Omental fat pad (tissue), 4 donors: ENCODE measurements around the gene POGLUT2. TPM values are rescaled to one million over a fixed set of nuclear protein-coding genes. Genes with fewer than 3 reads are reported as not detected.

Source experiments
- ATAC-seq: fragments of 150-250 bp; one replicate; pipeline ENCODE4 v1.9.1; 2016; ENCODE audit warnings: mild to moderate bottlenecking, moderate library complexity; ENCODE audit not compliant: low FRiP score
- DNase-seq: peaks from one replicate; pipeline ENCODE4 v3.0.0-alpha.2; 2019; ENCODE audit warnings: low spot score
- total RNA-seq, 4 donors: library from RNA; depleted of rRNA; stranded (reverse); fragments of >200 nt; gene quantifications; one replicate each; pipeline ENCODE4 v1.1.0, GENCODE V29; 2016
- TF ChIP-seq, protein P1 (sequence below), 3 donors: fragments of 450-650 bp; IDR thresholded peaks; one replicate each; pipeline ENCODE4 v1.5.1; 2016 to 2017; ENCODE audit warnings: antibody characterized with exemption in 3 of 3, mild to moderate bottlenecking in 3 of 3, moderate library complexity in 2 of 3

Gene POGLUT2
- total RNA-seq, 4 donors from 2014 or later, result 4.2 to 6.0 (median 4.8) TPM

DNA sequence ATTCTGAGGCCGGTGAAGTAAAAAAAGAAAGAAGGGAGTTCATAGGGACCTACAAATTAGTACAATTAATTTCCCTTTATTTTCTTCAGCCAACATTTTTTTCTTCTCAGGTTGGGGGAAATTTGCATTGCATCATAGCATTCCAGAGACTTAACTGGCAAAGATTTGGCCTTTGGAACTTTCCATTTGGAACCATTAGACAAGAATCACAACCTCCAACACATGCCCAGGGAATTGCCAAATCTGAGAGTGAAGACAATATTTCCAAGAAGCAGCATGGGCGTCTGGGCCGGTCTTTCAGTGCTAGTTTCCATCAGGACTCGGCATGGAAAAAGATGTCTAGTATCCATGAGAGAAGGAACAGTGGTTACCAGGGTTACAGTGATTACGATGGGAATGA is 40.7 kb upstream of the POGLUT2 start:
- TF ChIP-seq, protein P1, sequence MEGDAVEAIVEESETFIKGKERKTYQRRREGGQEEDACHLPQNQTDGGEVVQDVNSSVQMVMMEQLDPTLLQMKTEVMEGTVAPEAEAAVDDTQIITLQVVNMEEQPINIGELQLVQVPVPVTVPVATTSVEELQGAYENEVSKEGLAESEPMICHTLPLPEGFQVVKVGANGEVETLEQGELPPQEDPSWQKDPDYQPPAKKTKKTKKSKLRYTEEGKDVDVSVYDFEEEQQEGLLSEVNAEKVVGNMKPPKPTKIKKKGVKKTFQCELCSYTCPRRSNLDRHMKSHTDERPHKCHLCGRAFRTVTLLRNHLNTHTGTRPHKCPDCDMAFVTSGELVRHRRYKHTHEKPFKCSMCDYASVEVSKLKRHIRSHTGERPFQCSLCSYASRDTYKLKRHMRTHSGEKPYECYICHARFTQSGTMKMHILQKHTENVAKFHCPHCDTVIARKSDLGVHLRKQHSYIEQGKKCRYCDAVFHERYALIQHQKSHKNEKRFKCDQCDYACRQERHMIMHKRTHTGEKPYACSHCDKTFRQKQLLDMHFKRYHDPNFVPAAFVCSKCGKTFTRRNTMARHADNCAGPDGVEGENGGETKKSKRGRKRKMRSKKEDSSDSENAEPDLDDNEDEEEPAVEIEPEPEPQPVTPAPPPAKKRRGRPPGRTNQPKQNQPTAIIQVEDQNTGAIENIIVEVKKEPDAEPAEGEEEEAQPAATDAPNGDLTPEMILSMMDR (IDR thresholded peaks at IDR 0.05), result no peak
- DNase-seq, result no peak
- peak; percentile 84 for ATAC-seq

DNA sequence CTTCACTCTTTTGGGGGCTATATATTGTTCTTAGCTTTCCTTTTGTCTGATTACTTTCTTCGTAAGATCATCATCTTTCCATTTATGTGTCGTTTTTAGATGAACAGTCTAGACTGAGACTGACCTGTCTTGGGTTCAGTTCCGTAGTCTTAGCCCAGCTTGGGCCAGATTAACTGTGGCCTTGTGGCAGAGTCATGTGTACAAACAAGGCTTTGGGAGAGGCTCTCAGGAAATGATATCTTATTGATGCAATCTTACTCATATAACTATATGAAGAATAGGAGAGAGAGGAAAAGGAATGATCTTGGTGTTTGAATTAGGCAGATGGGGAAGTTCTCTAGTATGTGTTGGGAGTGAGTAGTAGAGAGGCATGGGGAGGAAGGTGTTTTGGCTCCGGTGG is 40.2 kb upstream of the POGLUT2 start:
- TF ChIP-seq, protein P1 (IDR thresholded peaks at IDR 0.05), result no peak
- peak; percentile 48 for ATAC-seq
- no peak for DNase-seq

DNA sequence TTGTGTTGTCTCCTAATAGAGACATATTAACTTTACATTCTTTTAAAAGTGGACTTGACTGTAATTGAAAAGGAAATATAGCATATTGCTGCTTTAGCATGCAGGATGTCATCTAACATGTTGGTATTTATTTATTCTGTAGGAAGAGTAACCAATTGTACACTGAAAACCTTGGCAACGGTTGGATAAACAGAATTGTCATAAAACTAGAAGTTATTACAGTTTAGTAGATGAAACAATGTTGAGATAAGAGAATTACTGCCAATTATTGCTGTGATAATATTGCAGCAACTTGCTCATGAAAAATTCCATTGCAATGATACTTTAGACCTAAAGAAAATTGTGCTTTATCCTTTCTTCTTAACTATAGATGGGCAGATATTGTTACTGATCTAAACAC is 39.5 kb upstream of the POGLUT2 start:
- no peak for ATAC-seq
- DNase-seq, result no peak
- TF ChIP-seq, protein P1 (IDR thresholded peaks at IDR 0.05), result no peak

DNA sequence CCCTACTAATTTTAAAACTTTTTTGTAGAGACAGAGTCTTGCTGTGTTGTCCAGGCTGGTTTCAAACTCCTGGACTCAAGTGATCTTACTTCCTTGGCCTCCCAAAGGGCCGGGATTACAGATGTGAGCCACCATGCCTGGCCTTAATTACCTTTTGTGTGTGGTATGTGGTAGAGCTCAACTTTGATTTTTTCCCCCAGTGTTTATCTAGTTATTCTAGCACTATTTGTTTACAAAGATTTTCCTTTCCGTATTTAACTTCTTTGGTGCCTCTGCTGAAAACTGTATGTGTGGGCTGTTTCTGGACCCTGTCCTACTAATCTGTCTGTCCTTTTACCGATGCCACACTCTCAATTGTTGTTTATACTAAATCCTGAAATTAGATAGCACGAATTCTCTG is 37.7 kb upstream of the POGLUT2 start:
- ATAC-seq, result no peak
- no peak for DNase-seq
- TF ChIP-seq, protein P1 (IDR thresholded peaks at IDR 0.05), result no peak

DNA sequence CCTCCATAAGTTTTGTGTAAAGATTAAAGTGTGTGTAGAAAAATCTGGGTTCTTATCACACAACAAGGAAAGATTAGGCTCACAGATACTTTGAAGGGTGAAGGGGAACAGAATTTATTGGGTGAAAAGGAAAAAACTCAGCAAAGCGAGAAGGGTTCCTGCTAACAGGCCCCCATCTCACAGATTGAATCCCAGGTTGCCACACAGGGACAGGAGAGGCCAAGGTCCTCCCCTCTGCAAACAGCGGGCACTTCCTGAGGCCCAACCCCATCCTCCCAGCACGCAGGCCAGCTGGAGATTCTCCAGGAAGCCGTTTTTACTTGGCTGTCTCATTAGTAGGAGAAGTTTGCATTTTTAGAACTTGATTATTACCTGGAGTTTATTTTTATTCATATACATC is 31.9 kb upstream of the POGLUT2 start:
- ATAC-seq (no peak), DNase-seq (no peak)
- TF ChIP-seq, protein P1 (IDR thresholded peaks at IDR 0.05), result no peak

DNA sequence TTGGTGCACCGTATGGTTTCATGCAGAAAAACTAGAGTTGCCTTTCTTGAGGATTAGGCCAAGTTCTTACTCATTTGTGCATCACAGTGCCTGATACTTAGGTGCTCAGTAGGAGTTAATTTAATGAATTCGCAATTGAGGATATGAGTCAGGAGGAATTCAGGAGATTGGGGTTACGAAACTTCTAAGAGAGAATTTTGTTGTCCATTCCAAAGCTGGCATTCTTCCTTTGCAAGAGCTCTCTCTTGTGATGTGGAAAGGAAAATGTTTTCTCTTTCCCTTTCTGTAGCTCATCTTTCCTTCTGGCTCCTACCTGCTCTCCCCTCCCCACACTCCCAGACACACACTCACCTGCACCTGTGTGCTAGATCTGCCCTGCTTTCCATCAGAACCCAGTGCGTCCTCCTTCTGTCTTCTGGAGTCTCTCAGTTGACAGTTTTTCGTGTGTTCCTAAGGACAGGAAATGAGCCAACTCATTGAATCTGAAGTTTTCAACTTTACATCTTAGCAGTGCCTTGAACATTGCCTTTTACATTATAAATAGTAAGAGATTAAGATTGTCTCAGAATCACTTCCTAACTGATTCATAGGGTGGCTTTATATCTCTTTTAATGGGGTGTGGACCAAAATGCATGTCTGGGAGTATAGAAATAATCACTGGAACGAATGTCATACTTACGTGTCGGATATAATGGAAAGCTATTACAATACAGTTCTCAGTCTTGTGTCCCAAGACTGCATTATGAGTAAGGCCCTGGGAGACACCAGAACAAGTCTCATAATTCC is 27.3 kb upstream of the POGLUT2 start:
- DNase-seq, result no peak
- peak; percentile 92 for ATAC-seq
- TF ChIP-seq, protein P1 (IDR thresholded peaks at IDR 0.05), result no peak

DNA sequence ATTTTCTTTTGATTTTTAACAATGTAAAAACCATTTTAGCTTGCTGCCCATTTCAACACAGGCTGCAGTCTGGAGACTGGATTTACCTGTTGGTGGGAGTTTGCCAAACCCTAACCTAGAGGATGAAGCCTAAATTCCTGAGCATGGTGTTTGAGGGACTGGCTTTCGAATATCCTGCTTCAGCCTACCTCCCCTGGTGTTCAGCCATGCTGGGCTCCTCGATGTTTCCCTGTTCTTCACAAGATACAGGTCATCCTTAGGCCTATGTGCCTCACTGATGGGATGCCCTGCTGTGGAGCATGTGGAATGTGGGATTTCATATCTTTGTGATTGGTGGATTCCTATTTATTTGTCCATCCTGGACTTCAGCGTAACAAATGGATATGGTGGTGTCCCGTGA is 26.6 kb upstream of the POGLUT2 start:
- ATAC-seq (no peak), DNase-seq (no peak)
- TF ChIP-seq, protein P1 (IDR thresholded peaks at IDR 0.05), result no peak
